GM23248 (cell line): Measurements from ENCODE around the gene SUN2. TPM values are rescaled to one million over a fixed set of nuclear protein-coding genes. Genes with fewer than 3 reads are reported as not detected.

Experiments
- DNase-seq: peaks from one replicate; pipeline ENCODE4 v3.0.0-alpha.2; 2015
- H2AFZ ChIP-seq: fragments of 200-600 bp; sonication (generic); 2 replicates; pipeline ENCODE4 v1.6.1; 2016; ENCODE audit warnings: antibody characterized with exemption
- H3F3A ChIP-seq: fragments of 200-600 bp; sonication (generic); 2 replicates; pipeline ENCODE4 v1.6.1; 2016; ENCODE audit warnings: mild to moderate bottlenecking, antibody characterized with exemption, mixed run types; ENCODE audit not compliant: insufficient read depth
- H3K27ac ChIP-seq: fragments of 200-600 bp; sonication (generic); 2 replicates; pipeline ENCODE4 v1.5.1; 2016; ENCODE audit warnings: mild to moderate bottlenecking
- H3K27me3 ChIP-seq: fragments of 200-600 bp; sonication (generic); replicated peaks from 2 replicates; pipeline ENCODE4 v1.6.1; 2016; ENCODE audit warnings: mild to moderate bottlenecking; ENCODE audit not compliant: insufficient read depth
- H3K36me3 ChIP-seq: fragments of 200-600 bp; sonication (generic); 2 replicates; pipeline ENCODE4 v1.6.1; 2016; ENCODE audit warnings: low read depth, mild to moderate bottlenecking
- H3K4me1 ChIP-seq: fragments of 200-600 bp; sonication (generic); 2 replicates; pipeline ENCODE4 v1.6.1; 2016; ENCODE audit warnings: mild to moderate bottlenecking; ENCODE audit not compliant: insufficient read depth
- H3K4me2 ChIP-seq: fragments of 200-600 bp; sonication (generic); one replicate; pipeline ENCODE4 v1.6.1; 2016; ENCODE audit warnings: mild to moderate bottlenecking; ENCODE audit not compliant: unreplicated experiment
- H3K4me3 ChIP-seq: fragments of 200-600 bp; sonication (generic); 2 replicates; pipeline ENCODE4 v1.5.1; 2016; ENCODE audit warnings: mild to moderate bottlenecking
- H3K79me2 ChIP-seq: fragments of 200-600 bp; sonication (generic); 2 replicates; pipeline ENCODE4 v1.6.1; 2016; ENCODE audit warnings: mild to moderate bottlenecking; ENCODE audit not compliant: insufficient read depth
- H3K9ac ChIP-seq: fragments of 200-600 bp; sonication (generic); 2 replicates; pipeline ENCODE4 v1.6.1; 2016; ENCODE audit warnings: mild to moderate bottlenecking
- H3K9me2 ChIP-seq: fragments of 200-600 bp; sonication (generic); 2 replicates; pipeline ENCODE4 v1.6.1; 2016; ENCODE audit warnings: mixed run types, mild to moderate bottlenecking, moderate library complexity; ENCODE audit not compliant: insufficient read depth
- H3K9me3 ChIP-seq: fragments of 200-600 bp; sonication (generic); one replicate; pipeline ENCODE4 v1.6.1; 2017; ENCODE audit warnings: low read depth
- H4K20me1 ChIP-seq: fragments of 200-600 bp; sonication (generic); 2 replicates; pipeline ENCODE4 v1.6.0; 2016; ENCODE audit not compliant: insufficient read depth
- EZH2 ChIP-seq: fragments of 200-600 bp; sonication (generic); IDR thresholded peaks from 2 replicates; pipeline ENCODE4 v1.6.1; 2018; ENCODE audit warnings: antibody characterized with exemption, mild to moderate bottlenecking; ENCODE audit not compliant: insufficient read depth, poor library complexity, severe bottlenecking
- EZH2phosphoT487 ChIP-seq: fragments of 200-600 bp; sonication (generic); IDR thresholded peaks from 2 replicates; pipeline ENCODE4 v1.6.1; 2018; ENCODE audit warnings: antibody characterized with exemption, moderate library complexity, mild to moderate bottlenecking, low read depth; ENCODE audit not compliant: insufficient read depth
- WGBS, 2 experiments: methylation state at CpG; one replicate each; pipeline ENCODE4 v1.1.6; 2015 to 2017; ENCODE audit warnings: low lambda C conversion rate in 2 of 2, low coverage in 1 of 2; ENCODE audit errors: missing lambda C conversion rate in 2 of 2; 5-methylcytosine and 5-hydroxymethylcytosine counted together
- in situ Hi-C: fragments of 300-500 bp; cut with MboI; formaldehyde crosslinking; loops from 2 replicates; pipeline ENCODE4 v1.15.0; 2020
- polyA plus RNA-seq: library from polyadenylated mRNA; unstranded; fragments of >200 nt; fragmentation: Nextera tagmentation; extraction: Ambion mirVana; gene quantifications from 2 replicates; pipeline ENCODE4 v1.2.1, GENCODE V29; 2016
- total RNA-seq: library from RNA; depleted of rRNA; stranded (reverse); fragments of >200 nt; shearing (Covaris generic); gene quantifications from 2 replicates; pipeline ENCODE4 v1.2.3, GENCODE V29; 2014

Gene SUN2
- total and polyA plus RNA-seq, 2 experiments from 2014 or later = 47.9 to 146 TPM

GRCh38 chr22:38745676-38746460 is 9.9 kb downstream of the SUN2 start:
- Histone ChIP-seq H3K9me3 (no peaks in the 10 kb centered on the region), H4K20me1 (no peaks in the 10 kb centered on the region), H3K9ac (no peak overlapping the region), H3F3A (peaks cover 3% of the 10 kb centered on the region; the same call in 1 of the 2 replicates), H3K27ac (no peak overlapping the region), H3K9me2 (no peaks in the 10 kb centered on the region), H3K27me3 (no peaks in the 10 kb centered on the region), H3K4me3 (no peak overlapping the region), H3K4me2 (no peak overlapping the region), H3K79me2 (no peaks in the 10 kb centered on the region), H3K4me1 (no peaks in the 10 kb centered on the region), H2AFZ (no peak overlapping the region), H3K36me3 (peaks cover 14% of the 10 kb centered on the region; the same call in 1 of the 2 replicates)
- 97 to 99% methylated on average over 14 of the region's 14 CpGs for WGBS, 2 experiments
- no peak for DNase-seq
- in situ Hi-C loops = no loop called here
- TF ChIP-seq EZH2phosphoT487 (no peak), EZH2 (no peak)

- DNase-seq = no peak
- WGBS, 2 experiments = 79 to 81% methylated on average over 6 of the region's 6 CpGs
- in situ Hi-C loops = no loop called here
- Histone ChIP-seq H3K4me1 (no peaks in the 10 kb centered on the region), H2AFZ (no peak overlapping the region), H3K9me3 (no peaks in the 10 kb centered on the region), H3K9ac (no peak overlapping the region), H3K4me2 (no peak overlapping the region), H3K9me2 (no peaks in the 10 kb centered on the region), H3K79me2 (no peaks in the 10 kb centered on the region), H4K20me1 (no peaks in the 10 kb centered on the region), H3K4me3 (no peak overlapping the region), H3K36me3 (peaks cover 15% of the 10 kb centered on the region; the same call in 1 of the 2 replicates), H3K27ac (no peak overlapping the region), H3K27me3 (no peaks in the 10 kb centered on the region), H3F3A (peaks cover 3% of the 10 kb centered on the region; the same call in 1 of the 2 replicates)
- TF ChIP-seq EZH2 (no peak), EZH2phosphoT487 (no peak)
Observed at GRCh38 chr22:38744981-38745380, 10.8 kb downstream of the SUN2 start.

GRCh38 chr22:38742176-38742942 is 13.4 kb downstream of the SUN2 start:
- TF ChIP-seq EZH2 (no peak), EZH2phosphoT487 (no peak)
- Histone ChIP-seq H3K9me3 (no peaks in the 10 kb centered on the region), H3K4me1 (peaks cover 3% of the 10 kb centered on the region), H3F3A (peaks cover 3% of the 10 kb centered on the region), H3K36me3 (peaks cover 20% of the 10 kb centered on the region; the same call in 1 of the 2 replicates), H3K4me3 (no peak overlapping the region), H3K9ac (no peak overlapping the region), H3K27ac (no peak overlapping the region), H3K4me2 (no peak overlapping the region), H4K20me1 (no peaks in the 10 kb centered on the region), H3K9me2 (no peaks in the 10 kb centered on the region), H3K79me2 (no peaks in the 10 kb centered on the region), H3K27me3 (no peaks in the 10 kb centered on the region), H2AFZ (no peak overlapping the region)
- in situ Hi-C loops = no loop called here
- no peak for DNase-seq
- WGBS, 2 experiments = 93 to 95% methylated on average over 25 of the region's 25 CpGs

- Histone ChIP-seq H4K20me1 (no peaks in the 10 kb centered on the region), H3F3A (peaks cover 3% of the 10 kb centered on the region), H3K36me3 (peaks cover 20% of the 10 kb centered on the region; the same call in 1 of the 2 replicates), H3K9me3 (no peaks in the 10 kb centered on the region), H3K9me2 (no peaks in the 10 kb centered on the region), H3K4me1 (peaks cover 4% of the 10 kb centered on the region), H3K27ac (no peak overlapping the region), H2AFZ (no peak overlapping the region), H3K4me2 (no peak overlapping the region), H3K79me2 (no peaks in the 10 kb centered on the region), H3K4me3 (no peak overlapping the region), H3K27me3 (no peaks in the 10 kb centered on the region), H3K9ac (no peak overlapping the region)
- in situ Hi-C loops = no loop called here
- no peak for DNase-seq
- 95 to 97% methylated on average over 10 of the region's 10 CpGs for WGBS, 2 experiments
- no peak for TF ChIP-seq EZH2
- no peak for TF ChIP-seq EZH2phosphoT487
Observed at GRCh38 chr22:38741576-38741975, 14.2 kb downstream of the SUN2 start.
